Stomach (tissue), 4 donors: Measurements from ENCODE around the gene ATP2A2.

ENCODE experiments used
- CTCF ChIP-seq, 7 experiments: fragments of 450-650 bp in 4 of 7; fragments of 200-600 bp in 3 of 7; sonication (generic) in 3 of 7; IDR thresholded peaks; one replicate each; pipeline ENCODE4 v1.5.1; 2016 to 2019; ENCODE audit warnings: antibody characterized with exemption in 7 of 7, control low read depth in 2 of 7, mild to moderate bottlenecking in 1 of 7
- POLR2A ChIP-seq, 4 donors: fragments of 450-650 bp; IDR thresholded peaks; one replicate each; pipeline ENCODE4 v1.6.1; 2016; ENCODE audit warnings: antibody characterized with exemption in 4 of 4, control low read depth in 2 of 4, mild to moderate bottlenecking in 1 of 4, moderate library complexity in 1 of 4
- POLR2AphosphoS5 ChIP-seq, 3 donors: sonication (generic); formaldehyde crosslinking; IDR thresholded peaks; one replicate each; pipeline ENCODE4 v1.6.1; 2016; ENCODE audit warnings: antibody characterized with exemption in 3 of 3

GRCh38 chr12:110352401-110352800, 71.4 kb downstream of the ATP2A2 start:
- TF ChIP-seq CTCF (IDR thresholded peaks at IDR 0.05): no peak
- no peak for TF ChIP-seq POLR2A (IDR thresholded peaks at IDR 0.05)
- TF ChIP-seq POLR2AphosphoS5 (IDR thresholded peaks at IDR 0.05): no peak
